ENCODE results near the gene PPARD.

DNA sequence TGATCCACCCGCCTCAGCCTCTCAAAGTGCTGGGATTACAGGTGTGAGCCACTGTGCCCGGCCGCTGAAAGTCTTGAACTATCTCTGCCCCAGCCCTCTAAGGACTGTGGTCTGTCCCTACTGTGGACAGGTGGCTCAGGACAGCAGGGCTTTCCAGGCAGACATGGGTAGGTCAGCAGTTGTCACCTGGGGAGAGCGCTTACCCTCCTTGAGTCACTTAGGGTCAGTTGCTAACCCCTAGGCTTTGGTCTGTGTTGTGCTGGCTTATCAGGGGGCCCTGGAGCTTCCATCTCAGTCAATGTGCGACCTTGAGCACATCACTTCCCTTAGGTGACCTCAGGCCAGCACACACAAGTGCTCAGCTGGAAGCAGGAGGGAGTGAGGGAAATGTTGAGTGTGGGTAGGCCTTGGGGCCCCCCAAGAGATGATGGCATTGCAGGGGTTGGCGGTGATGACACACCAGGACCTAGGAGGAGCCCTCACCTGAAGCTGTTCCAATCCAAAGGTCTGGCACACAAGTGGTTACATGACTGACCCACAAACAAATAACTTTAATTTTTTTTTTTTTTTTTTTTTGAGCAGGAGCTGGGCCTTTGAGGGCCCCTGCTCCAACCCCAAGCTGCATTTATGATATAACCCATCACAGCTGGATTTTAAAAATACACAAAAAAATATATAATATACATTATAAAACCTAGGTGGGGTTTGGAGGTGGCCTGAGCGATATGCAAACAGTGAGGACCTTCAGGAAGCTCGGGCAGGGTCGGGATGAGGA lies 130.9 kb downstream of the PPARD start:
- TF ChIP-seq ZNF772 (CRISPR knock-in tag; IDR thresholded peaks at IDR 0.05), result no peak
- TF ChIP-seq KDM5B (CRISPR knock-in tag; IDR thresholded peaks at IDR 0.05; ENCODE audit: borderline replicate concordance), result no peak
- no peak for TF ChIP-seq YY1 (IDR thresholded peaks at IDR 0.05; ENCODE audit: insufficient read depth, insufficient replicate concordance, low read depth, low read length)
- no peak for TF ChIP-seq PHF5A (CRISPR knock-in tag; IDR thresholded peaks at IDR 0.05; ENCODE audit: low read depth, unreplicated experiment)
- no peak for TF ChIP-seq KLF6 (CRISPR knock-in tag; IDR thresholded peaks at IDR 0.05)
- TF ChIP-seq POLR2AphosphoS5 (IDR thresholded peaks at IDR 0.05; ENCODE audit: low read depth, low read length), result peak; percentile 70
- TF ChIP-seq, protein P1, sequence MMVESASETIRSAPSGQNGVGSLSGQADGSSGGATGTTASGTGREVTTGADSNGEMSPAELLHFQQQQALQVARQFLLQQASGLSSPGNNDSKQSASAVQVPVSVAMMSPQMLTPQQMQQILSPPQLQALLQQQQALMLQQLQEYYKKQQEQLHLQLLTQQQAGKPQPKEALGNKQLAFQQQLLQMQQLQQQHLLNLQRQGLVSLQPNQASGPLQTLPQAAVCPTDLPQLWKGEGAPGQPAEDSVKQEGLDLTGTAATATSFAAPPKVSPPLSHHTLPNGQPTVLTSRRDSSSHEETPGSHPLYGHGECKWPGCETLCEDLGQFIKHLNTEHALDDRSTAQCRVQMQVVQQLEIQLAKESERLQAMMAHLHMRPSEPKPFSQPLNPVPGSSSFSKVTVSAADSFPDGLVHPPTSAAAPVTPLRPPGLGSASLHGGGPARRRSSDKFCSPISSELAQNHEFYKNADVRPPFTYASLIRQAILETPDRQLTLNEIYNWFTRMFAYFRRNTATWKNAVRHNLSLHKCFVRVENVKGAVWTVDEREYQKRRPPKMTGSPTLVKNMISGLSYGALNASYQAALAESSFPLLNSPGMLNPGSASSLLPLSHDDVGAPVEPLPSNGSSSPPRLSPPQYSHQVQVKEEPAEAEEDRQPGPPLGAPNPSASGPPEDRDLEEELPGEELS (CRISPR knock-in tag; IDR thresholded peaks at IDR 0.05), result no peak
- TF ChIP-seq HNRNPL (IDR thresholded peaks at IDR 0.05; ENCODE audit: low read depth, low read length), result no peak
- TF ChIP-seq, protein P2, sequence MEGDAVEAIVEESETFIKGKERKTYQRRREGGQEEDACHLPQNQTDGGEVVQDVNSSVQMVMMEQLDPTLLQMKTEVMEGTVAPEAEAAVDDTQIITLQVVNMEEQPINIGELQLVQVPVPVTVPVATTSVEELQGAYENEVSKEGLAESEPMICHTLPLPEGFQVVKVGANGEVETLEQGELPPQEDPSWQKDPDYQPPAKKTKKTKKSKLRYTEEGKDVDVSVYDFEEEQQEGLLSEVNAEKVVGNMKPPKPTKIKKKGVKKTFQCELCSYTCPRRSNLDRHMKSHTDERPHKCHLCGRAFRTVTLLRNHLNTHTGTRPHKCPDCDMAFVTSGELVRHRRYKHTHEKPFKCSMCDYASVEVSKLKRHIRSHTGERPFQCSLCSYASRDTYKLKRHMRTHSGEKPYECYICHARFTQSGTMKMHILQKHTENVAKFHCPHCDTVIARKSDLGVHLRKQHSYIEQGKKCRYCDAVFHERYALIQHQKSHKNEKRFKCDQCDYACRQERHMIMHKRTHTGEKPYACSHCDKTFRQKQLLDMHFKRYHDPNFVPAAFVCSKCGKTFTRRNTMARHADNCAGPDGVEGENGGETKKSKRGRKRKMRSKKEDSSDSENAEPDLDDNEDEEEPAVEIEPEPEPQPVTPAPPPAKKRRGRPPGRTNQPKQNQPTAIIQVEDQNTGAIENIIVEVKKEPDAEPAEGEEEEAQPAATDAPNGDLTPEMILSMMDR (CRISPR knock-in tag; IDR thresholded peaks at IDR 0.05), result no peak
- TF ChIP-seq, protein P3, sequence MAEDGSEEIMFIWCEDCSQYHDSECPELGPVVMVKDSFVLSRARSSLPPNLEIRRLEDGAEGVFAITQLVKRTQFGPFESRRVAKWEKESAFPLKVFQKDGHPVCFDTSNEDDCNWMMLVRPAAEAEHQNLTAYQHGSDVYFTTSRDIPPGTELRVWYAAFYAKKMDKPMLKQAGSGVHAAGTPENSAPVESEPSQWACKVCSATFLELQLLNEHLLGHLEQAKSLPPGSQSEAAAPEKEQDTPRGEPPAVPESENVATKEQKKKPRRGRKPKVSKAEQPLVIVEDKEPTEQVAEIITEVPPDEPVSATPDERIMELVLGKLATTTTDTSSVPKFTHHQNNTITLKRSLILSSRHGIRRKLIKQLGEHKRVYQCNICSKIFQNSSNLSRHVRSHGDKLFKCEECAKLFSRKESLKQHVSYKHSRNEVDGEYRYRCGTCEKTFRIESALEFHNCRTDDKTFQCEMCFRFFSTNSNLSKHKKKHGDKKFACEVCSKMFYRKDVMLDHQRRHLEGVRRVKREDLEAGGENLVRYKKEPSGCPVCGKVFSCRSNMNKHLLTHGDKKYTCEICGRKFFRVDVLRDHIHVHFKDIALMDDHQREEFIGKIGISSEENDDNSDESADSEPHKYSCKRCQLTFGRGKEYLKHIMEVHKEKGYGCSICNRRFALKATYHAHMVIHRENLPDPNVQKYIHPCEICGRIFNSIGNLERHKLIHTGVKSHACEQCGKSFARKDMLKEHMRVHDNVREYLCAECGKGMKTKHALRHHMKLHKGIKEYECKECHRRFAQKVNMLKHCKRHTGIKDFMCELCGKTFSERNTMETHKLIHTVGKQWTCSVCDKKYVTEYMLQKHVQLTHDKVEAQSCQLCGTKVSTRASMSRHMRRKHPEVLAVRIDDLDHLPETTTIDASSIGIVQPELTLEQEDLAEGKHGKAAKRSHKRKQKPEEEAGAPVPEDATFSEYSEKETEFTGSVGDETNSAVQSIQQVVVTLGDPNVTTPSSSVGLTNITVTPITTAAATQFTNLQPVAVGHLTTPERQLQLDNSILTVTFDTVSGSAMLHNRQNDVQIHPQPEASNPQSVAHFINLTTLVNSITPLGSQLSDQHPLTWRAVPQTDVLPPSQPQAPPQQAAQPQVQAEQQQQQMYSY (CRISPR knock-in tag; IDR thresholded peaks at IDR 0.05), result no peak
- TF ChIP-seq, protein P4, sequence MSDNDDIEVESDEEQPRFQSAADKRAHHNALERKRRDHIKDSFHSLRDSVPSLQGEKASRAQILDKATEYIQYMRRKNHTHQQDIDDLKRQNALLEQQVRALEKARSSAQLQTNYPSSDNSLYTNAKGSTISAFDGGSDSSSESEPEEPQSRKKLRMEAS (IDR thresholded peaks at IDR 0.05), result no peak
- TF ChIP-seq, protein P5, sequence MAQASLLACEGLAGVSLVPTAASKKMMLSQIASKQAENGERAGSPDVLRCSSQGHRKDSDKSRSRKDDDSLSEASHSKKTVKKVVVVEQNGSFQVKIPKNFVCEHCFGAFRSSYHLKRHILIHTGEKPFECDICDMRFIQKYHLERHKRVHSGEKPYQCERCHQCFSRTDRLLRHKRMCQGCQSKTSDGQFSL (CRISPR knock-in tag; IDR thresholded peaks at IDR 0.05), result no peak
- no peak for TF ChIP-seq ZNF780A (CRISPR knock-in tag; IDR thresholded peaks at IDR 0.05)

All from HepG2 (cell line).